NOMO-1 treated with dmso at 0.1 percent for 144 hours (cell line): ENCODE data around the gene CCNL2.
"Not testable (repeated sequence)": the region's sequence is repeated elsewhere in the genome, so short reads cannot be mapped to it uniquely, and the experiment has no call there.

ENCODE experiments used
- DNase-seq: peaks from one replicate; lab custom pipeline; 2025; ENCODE audit not compliant: unreplicated experiment; lab: John Stamatoyannopoulos, UW

Gene CCNL2

GRCh38 chr1:1374589-1374928 lies 24.6 kb downstream of the CCNL2 start:
- no peak for DNase-seq

- DNase-seq, result no peak
These were observed 25.1 kb downstream of the CCNL2 start for GRCh38 chr1:1373815-1374588.

DNA sequence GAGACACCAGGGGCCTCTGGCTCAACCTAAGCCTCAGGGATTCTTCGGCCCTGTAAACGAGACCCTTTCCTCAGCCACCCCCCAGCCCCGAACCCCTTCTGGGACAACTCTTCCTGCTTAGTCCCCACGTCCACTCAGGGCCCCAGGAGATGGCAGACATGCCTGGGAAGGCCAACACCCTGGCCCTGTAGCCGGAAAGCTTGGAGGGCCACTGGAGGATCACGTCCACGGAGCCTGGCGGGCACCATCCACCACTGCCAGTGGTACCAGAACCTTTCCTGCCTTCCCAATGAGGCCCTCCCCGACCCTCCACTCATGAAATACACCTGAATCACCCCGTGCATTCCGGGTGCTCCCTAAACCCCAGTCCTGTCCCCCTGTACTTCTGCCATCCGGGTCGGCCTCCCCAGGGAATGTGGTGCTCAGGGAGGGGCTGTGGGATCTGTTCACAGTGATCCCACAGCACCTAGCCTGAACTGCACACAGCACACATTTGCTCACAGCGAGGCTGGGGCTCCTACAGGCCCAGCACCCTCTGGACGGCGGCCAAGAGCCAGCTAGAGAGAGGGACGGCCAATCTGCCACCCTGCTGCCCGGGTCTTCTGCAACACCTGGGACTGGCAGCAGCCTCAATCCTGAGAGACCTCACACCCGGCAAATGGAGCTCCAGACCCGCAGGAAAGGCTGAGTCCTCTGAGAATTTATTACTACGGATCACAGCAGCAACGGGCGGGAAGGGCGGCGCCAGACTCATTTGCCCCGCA lies 25.9 kb downstream of the CCNL2 start:
- no peak for DNase-seq

GRCh38 chr1:1371746-1372711 lies 27.1 kb downstream of the CCNL2 start:
- DNase-seq, result peak; percentile 58

GRCh38 chr1:1371364-1371745 lies 27.8 kb downstream of the CCNL2 start:
- DNase-seq, result peak; percentile 94

DNA sequence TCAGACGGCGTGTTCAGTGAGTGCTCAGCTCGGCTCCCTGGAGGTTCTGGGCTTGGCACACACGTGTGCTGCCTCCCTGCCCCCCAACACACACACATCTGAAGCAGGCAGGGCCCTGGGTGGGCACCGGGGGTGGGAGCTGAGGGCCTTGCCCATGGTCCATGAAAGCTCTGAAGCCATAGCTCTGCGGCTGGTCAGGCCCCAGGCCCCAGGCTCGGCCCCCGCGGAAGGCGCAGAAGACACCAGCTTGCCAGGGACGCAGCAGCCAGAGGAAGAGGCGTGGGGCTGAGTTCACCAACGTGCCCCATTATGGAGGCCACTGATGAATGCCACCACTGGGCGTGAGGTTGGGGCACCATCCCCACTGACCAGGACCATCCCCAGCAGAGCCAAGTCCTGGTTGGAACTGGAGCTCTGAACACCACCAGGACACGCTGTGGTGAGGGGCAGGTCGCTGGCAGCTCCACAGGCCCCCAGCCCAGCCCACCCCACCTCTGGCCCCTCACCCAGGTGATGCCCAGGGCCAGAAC lies 28.3 kb downstream of the CCNL2 start:
- DNase-seq, result no peak

DNA sequence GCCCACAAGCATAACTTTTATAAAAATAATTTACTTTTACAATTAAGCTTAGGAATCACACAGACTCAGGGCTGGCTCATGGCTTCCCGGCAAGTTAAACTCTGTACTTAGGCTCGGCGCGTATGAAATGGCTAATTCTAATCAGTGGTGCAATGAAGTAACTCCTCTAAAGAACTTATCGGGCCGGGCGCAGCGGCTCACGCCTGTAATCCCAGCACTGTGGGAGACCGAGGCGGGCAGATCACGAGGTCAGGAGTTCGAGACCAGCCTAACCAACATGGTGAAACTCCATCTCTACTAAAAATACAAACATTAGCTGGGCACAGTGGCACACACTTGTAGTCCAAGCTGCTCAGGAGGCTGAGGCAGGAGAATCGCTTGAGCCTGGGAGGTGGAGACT lies 29.0 kb downstream of the CCNL2 start:
- DNase-seq, result not testable (repeated sequence)

GRCh38 chr1:1367315-1367714 lies 31.8 kb downstream of the CCNL2 start:
- no peak for DNase-seq

GRCh38 chr1:1366699-1367066 lies 32.5 kb downstream of the CCNL2 start:
- DNase-seq, result no peak

- DNase-seq, result no peak
These were observed 33.0 kb downstream of the CCNL2 start for GRCh38 chr1:1365875-1366698.

DNA sequence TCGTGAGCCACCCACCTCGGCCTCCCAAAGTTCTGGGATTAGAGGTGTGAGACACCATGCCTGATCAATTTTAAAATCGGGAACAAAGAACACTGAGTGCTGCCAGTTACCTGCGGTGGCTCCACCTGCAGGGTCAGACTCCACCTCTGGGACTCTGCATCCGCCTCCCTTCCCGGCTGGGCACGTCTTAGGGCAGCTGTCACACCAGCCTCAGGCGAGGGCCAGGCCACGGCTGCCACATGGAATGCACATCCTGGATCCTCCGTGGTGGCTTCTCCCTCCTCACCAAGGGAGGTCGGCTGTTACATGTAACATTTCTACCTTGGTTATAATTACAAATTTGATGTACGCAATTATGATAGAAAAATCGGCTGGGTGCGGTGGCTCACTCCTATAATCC lies 34.9 kb downstream of the CCNL2 start:
- no peak for DNase-seq

- no peak for DNase-seq
These were observed 37.1 kb downstream of the CCNL2 start for GRCh38 chr1:1361982-1362423.

DNA sequence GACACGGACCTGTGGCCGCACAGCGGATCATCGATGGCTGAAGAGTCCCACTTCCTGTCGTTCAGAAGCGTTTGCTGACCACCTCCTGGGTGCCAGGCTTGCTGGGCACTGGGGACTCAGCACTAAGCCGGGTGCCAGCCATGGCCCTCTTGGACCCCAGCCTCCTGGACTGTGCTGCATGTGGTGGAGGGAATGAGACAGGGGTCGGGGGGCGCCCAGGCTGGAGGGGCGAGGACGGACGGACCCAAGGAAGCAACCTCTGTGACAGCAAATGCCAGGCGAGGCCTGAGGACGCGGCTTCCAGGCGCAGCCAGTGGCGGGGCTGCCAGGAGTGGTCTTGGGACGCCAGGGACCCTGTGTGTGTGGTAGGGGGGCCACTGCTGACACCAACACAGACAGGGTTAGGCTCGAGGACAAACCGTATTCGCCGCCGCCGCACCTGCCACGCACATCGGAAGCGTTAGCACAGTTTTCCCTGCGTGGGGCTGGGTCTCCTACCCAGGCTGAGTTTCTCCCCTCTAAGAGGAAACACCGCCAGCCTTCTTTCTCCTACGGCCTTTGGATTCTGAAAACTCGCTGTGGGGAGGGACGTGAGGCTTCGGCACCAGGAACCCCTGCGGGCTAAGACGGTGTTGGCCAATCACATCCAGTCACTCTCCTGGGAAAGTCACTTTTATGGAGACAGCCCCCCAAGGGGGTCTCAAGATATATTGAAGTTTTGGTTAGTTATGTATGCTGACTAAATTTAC lies 37.7 kb downstream of the CCNL2 start:
- no peak for DNase-seq

- no peak for DNase-seq
These were observed 38.5 kb downstream of the CCNL2 start for GRCh38 chr1:1360506-1361169.

- no peak for DNase-seq
These were observed 39.3 kb downstream of the CCNL2 start for GRCh38 chr1:1359664-1360468.

DNA sequence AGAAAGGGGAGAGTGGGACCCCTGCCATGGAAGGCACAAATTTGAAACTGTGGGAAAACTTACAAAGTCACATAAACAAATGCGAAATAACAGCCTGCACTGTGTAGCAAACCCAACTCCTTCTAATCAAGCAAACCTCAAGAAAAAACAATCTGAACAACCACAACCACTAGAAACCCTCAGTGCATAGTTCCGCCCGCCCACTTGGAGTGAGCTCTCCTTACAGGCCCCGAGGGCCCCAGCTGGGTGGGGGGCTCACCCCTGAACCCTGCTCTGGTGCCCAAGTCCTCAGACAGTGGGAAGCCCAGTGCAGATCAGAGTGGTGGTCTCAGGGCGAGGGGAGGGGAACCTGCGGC lies 39.8 kb downstream of the CCNL2 start:
- DNase-seq, result no peak

GRCh38 chr1:1358433-1359271 lies 40.5 kb downstream of the CCNL2 start, which contains the start of gene MXRA8:
TSS of gene MXRA8 (minus strand) at chr1:1358555. CDS start at chr1:1358504, 51 bp downstream.
- peak; percentile 30 for DNase-seq
